B cell (primary cell): ENCODE measurements around the gene TANC1.

Source experiments
- CTCF ChIP-seq: fragments of 200-600 bp; IDR thresholded peaks from one replicate; pipeline ENCODE4 v1.8.0; 2022; ENCODE audit warnings: antibody characterized with exemption, mild to moderate bottlenecking
- EZH2 ChIP-seq: IDR thresholded peaks from 2 replicates; pipeline ENCODE4 v1.6.1; 2012; ENCODE audit warnings: borderline replicate concordance, low read depth, mild to moderate bottlenecking, moderate library complexity, low read length; ENCODE audit not compliant: insufficient read depth, poor library complexity, severe bottlenecking

- no peak for TF ChIP-seq EZH2
- no peak for TF ChIP-seq CTCF
Measured at GRCh38 chr2:159148901-159149300, 180.5 kb downstream of the TANC1 start.
